ENCODE data around the gene PLB1. TPM values are rescaled to one million over a fixed set of nuclear protein-coding genes. Genes with fewer than 3 reads are reported as not detected.

Gene PLB1
- polyA plus RNA-seq, 2 donors, result 0.94 to 1.3 TPM

DNA sequence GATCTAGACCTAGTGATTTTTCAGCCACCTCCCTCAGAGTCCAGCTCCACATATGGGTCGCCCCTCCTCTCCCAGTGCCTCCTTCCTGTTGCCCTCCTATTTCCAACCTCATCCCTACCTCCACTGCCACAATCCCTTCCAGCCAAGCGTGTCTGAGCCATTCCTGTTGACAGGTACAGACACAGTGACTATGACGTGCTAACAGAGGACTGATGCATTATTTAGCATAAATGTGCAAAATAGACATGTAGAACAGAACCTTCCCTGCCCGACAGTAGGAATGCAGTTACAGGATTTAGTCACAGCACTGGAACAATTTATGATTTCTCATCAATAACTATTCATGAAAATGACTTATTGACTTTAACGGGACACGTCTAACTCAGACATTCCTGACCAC is 171.4 kb downstream of the PLB1 start:
- no peak overlapping the region for H3K4me3 ChIP-seq (ENCODE audit: low read depth in 1 of 2, low read length in 2 of 2)
- 76 to 82% methylated on average over 6 of the region's 6 CpGs for WGBS, 2 donors
- no peaks in the 10 kb centered on the region for H3K27me3 ChIP-seq (ENCODE audit: control insufficient read depth in 1 of 2, insufficient read depth in 2 of 2, low read length in 2 of 2)
- H3K4me1 ChIP-seq (ENCODE audit: control insufficient read depth in 2 of 2, insufficient read depth in 2 of 2, low read length in 1 of 2), result peaks cover 2 to 23% of the 10 kb centered on the region in 2 donors
- no peak overlapping the region for H3K27ac ChIP-seq (ENCODE audit: low read depth in 2 of 2, low read length in 1 of 2)
- H3K36me3 ChIP-seq (ENCODE audit: control insufficient read depth in 2 of 2, insufficient read depth in 2 of 2, low read length in 1 of 2), result no peaks in the 10 kb centered on the region
- H3K9me3 ChIP-seq (ENCODE audit: control insufficient read depth in 2 of 2, insufficient read depth in 1 of 2, low read depth in 1 of 2, low read length in 1 of 2), result peaks cover 0 to under 1% of the 10 kb centered on the region in 2 donors

DNA sequence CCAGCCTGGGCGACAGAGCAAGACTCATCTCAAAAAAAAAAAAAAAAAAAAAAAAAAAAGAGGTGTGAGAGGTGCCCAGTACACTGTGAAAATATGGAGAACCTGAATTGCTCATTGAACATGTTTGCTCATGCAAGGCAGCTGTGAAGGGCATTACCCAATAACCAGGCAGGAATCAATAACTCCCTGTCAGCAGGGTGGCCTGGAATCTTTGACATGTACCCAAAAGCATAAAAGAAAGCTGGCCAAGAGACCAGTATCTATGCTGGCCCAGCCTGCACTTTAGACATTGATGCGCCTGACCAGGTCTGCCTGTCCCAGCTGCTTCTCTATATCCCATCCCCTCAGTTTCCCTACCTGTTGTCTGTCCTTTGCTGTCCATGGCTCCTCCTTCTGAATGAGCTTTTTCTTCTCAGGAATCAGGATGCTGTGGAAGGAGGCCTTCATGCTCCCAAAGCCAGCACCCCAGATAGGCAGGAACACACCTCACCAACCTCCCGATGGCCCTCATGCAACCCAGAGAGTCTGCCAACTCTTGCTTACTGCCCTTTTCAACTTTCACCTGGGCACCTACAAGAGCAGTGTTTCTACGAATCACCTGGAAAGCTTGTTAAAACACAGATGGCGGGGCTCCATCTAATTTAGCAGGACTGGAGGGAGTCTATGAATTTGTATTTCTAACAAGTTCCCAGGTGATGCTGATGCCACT is 172.4 kb downstream of the PLB1 start:
- WGBS, 2 donors, result 82 to 90% methylated on average over 4 to 5 of the region's 5 CpGs
- no peak overlapping the region for H3K4me3 ChIP-seq (ENCODE audit: low read depth in 1 of 2, low read length in 2 of 2)
- no peaks in the 10 kb centered on the region for H3K27me3 ChIP-seq (ENCODE audit: control insufficient read depth in 1 of 2, insufficient read depth in 2 of 2, low read length in 2 of 2)
- no peak overlapping the region for H3K27ac ChIP-seq (ENCODE audit: low read depth in 2 of 2, low read length in 1 of 2)
- peaks cover 0 to 3% of the 10 kb centered on the region in 2 donors for H3K9me3 ChIP-seq (ENCODE audit: control insufficient read depth in 2 of 2, insufficient read depth in 1 of 2, low read depth in 1 of 2, low read length in 1 of 2)
- peaks cover 0 to 23% of the 10 kb centered on the region in 2 donors for H3K4me1 ChIP-seq (ENCODE audit: control insufficient read depth in 2 of 2, insufficient read depth in 2 of 2, low read length in 1 of 2)
- H3K36me3 ChIP-seq (ENCODE audit: control insufficient read depth in 2 of 2, insufficient read depth in 2 of 2, low read length in 1 of 2), result no peaks in the 10 kb centered on the region

DNA sequence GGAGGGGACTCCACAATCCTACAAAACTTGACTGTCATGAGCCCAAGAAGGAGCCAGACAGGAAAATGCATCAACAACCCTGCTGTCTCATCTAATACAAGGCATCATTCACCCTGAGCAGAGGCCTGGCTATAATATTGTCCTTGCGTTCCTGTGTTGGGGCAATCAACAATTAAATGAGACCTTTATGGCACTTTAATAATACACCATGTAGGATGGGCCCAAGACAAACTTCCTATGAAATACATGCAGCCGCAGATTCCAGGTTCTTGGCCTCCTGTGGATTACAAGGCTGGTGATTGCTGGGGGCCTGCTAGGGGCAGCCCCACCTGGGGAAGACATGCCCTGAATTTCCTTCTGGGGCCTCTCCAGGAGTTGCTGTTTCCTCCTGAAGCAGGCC is 173.0 kb downstream of the PLB1 start:
- Histone ChIP-seq H3K4me1 (ENCODE audit: control insufficient read depth in 2 of 2, insufficient read depth in 2 of 2, low read length in 1 of 2) (peaks cover 0 to 22% of the 10 kb centered on the region in 2 donors), H3K9me3 (ENCODE audit: control insufficient read depth in 2 of 2, insufficient read depth in 1 of 2, low read depth in 1 of 2, low read length in 1 of 2) (peaks cover 0 to 3% of the 10 kb centered on the region in 2 donors), H3K27ac (ENCODE audit: low read depth in 2 of 2, low read length in 1 of 2) (no peak overlapping the region), H3K36me3 (ENCODE audit: control insufficient read depth in 2 of 2, insufficient read depth in 2 of 2, low read length in 1 of 2) (no peaks in the 10 kb centered on the region), H3K27me3 (ENCODE audit: control insufficient read depth in 1 of 2, insufficient read depth in 2 of 2, low read length in 2 of 2) (no peaks in the 10 kb centered on the region), H3K4me3 (ENCODE audit: low read depth in 1 of 2, low read length in 2 of 2) (no peak overlapping the region)
- 83 to 98% methylated on average over 2 of the region's 2 CpGs for WGBS, 2 donors

DNA sequence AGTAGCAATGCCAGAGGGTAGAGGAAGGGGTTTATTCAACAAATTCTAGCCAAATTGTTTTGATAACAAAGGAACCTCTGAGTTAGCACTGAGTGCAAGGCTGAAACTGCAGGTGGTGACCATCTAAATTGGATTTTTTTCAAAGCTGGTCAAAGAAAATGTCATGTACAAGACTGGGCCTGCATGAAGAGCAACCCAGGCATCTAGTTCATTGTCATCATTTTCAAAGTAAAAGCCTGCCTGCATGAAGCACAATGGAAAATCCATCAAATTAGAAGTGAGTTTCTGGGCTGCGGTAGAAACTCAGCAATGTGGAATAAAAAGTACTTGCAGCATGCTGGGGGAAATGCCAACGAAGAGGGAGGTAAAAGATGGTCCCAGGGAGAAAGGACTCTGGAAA is 175.0 kb downstream of the PLB1 start:
- Histone ChIP-seq H3K27me3 (ENCODE audit: control insufficient read depth in 1 of 2, insufficient read depth in 2 of 2, low read length in 2 of 2) (no peaks in the 10 kb centered on the region), H3K27ac (ENCODE audit: low read depth in 2 of 2, low read length in 1 of 2) (no peak overlapping the region), H3K9me3 (ENCODE audit: control insufficient read depth in 2 of 2, insufficient read depth in 1 of 2, low read depth in 1 of 2, low read length in 1 of 2) (peaks cover 0 to 3% of the 10 kb centered on the region in 2 donors), H3K4me1 (ENCODE audit: control insufficient read depth in 2 of 2, insufficient read depth in 2 of 2, low read length in 1 of 2) (peaks cover 0 to 12% of the 10 kb centered on the region in 2 donors), H3K36me3 (ENCODE audit: control insufficient read depth in 2 of 2, insufficient read depth in 2 of 2, low read length in 1 of 2) (no peaks in the 10 kb centered on the region), H3K4me3 (ENCODE audit: low read depth in 1 of 2, low read length in 2 of 2) (no peak overlapping the region)
- WGBS, 2 donors, result 51 to 57% methylated on average over 2 of the region's 2 CpGs

DNA sequence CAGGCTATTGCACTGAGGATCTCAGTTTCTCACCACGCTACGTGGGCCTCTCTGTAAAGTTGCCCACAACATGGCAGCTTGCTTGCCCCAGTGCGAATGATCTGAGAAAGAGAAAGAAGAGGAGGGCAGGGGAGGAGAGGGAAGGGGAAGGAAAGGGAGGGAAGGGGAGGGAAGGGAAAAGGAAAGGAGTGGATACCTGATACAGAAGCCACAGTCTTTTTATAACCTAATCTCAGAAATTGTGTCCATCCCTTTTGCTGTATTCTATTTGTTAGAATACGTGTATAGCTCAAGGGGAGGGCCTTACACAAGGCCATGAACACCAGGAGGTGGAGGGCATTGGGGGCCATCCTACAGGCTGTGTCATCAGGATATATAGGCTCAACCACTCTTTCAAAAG is 177.5 kb downstream of the PLB1 start:
- Histone ChIP-seq H3K36me3 (ENCODE audit: control insufficient read depth in 2 of 2, insufficient read depth in 2 of 2, low read length in 1 of 2) (no peaks in the 10 kb centered on the region), H3K9me3 (ENCODE audit: control insufficient read depth in 2 of 2, insufficient read depth in 1 of 2, low read depth in 1 of 2, low read length in 1 of 2) (peaks cover 0 to 3% of the 10 kb centered on the region in 2 donors), H3K27me3 (ENCODE audit: control insufficient read depth in 1 of 2, insufficient read depth in 2 of 2, low read length in 2 of 2) (no peaks in the 10 kb centered on the region), H3K4me3 (ENCODE audit: low read depth in 1 of 2, low read length in 2 of 2) (no peak overlapping the region), H3K4me1 (ENCODE audit: control insufficient read depth in 2 of 2, insufficient read depth in 2 of 2, low read length in 1 of 2) (peaks cover 2% of the 10 kb centered on the region in 2 donors), H3K27ac (ENCODE audit: low read depth in 2 of 2, low read length in 1 of 2) (no peak overlapping the region)
- 95 to 96% methylated on average over 4 of the region's 4 CpGs for WGBS, 2 donors

DNA sequence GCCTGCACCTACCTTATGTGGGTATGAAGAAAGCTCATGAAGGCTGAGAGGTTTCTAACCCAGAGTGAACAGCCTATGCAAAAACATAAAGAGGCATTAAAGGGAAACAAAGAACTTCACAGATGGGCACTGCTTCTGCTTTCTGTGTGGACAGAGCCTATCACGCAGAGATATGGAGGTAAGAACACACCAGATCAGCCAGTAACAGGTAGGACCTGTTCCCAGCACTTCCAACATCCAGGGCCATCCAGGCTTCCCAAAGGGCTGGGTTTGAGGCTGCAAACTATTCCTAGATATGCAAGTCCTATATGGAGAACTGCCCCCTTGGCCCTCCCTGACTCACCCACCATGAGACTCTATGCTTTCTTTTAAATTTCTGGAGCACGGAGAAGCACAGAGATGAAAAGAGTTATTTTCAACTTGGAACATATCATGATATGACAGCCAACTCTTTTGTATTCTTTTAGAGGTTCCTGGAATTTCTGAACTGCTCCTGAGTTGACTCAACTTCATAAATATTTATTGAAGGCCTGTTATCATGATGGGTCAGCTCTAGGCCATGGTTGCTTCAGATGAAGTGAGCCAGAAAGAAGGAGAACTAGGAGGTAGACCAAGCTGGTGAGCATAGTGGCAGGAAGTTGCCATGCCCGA is 178.3 kb downstream of the PLB1 start:
- Histone ChIP-seq H3K27ac (ENCODE audit: low read depth in 2 of 2, low read length in 1 of 2) (no peak overlapping the region), H3K4me3 (ENCODE audit: low read depth in 1 of 2, low read length in 2 of 2) (no peak overlapping the region), H3K36me3 (ENCODE audit: control insufficient read depth in 2 of 2, insufficient read depth in 2 of 2, low read length in 1 of 2) (no peaks in the 10 kb centered on the region), H3K9me3 (ENCODE audit: control insufficient read depth in 2 of 2, insufficient read depth in 1 of 2, low read depth in 1 of 2, low read length in 1 of 2) (peaks cover 0 to 3% of the 10 kb centered on the region in 2 donors), H3K27me3 (ENCODE audit: control insufficient read depth in 1 of 2, insufficient read depth in 2 of 2, low read length in 2 of 2) (no peaks in the 10 kb centered on the region), H3K4me1 (ENCODE audit: control insufficient read depth in 2 of 2, insufficient read depth in 2 of 2, low read length in 1 of 2) (peaks cover 0 to 2% of the 10 kb centered on the region in 2 donors)
- WGBS, 2 donors, result 61 to 64% methylated on average over 3 of the region's 3 CpGs

DNA sequence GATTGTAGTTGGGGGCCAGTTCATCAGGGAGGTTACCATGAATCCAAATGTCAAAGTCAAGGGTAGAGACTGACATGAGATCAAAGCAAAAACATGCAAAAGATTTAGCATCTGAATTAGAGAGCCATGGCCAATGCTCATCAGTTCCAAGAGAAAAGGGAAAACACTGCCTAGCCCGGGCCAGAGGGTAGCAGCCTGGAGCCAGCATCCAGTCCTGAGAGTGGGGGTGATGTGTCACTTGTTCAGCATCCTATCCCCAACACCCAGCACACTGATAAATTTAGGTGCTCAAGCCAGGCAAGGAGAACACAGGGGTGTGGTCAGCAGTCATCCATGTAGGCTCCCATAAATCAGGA is 178.8 kb downstream of the PLB1 start:
- peaks cover 2 to 3% of the 10 kb centered on the region in 2 donors for H3K4me1 ChIP-seq (ENCODE audit: control insufficient read depth in 2 of 2, insufficient read depth in 2 of 2, low read length in 1 of 2)
- H3K27ac ChIP-seq (ENCODE audit: low read depth in 2 of 2, low read length in 1 of 2), result no peak overlapping the region
- no peak overlapping the region for H3K4me3 ChIP-seq (ENCODE audit: low read depth in 1 of 2, low read length in 2 of 2)
- peaks cover 0 to 3% of the 10 kb centered on the region in 2 donors for H3K9me3 ChIP-seq (ENCODE audit: control insufficient read depth in 2 of 2, insufficient read depth in 1 of 2, low read depth in 1 of 2, low read length in 1 of 2)
- H3K27me3 ChIP-seq (ENCODE audit: control insufficient read depth in 1 of 2, insufficient read depth in 2 of 2, low read length in 2 of 2), result no peaks in the 10 kb centered on the region
- WGBS, 2 donors, result 77 to 78% methylated on average over 1 of the region's 1 CpG
- no peaks in the 10 kb centered on the region for H3K36me3 ChIP-seq (ENCODE audit: control insufficient read depth in 2 of 2, insufficient read depth in 2 of 2, low read length in 1 of 2)

DNA sequence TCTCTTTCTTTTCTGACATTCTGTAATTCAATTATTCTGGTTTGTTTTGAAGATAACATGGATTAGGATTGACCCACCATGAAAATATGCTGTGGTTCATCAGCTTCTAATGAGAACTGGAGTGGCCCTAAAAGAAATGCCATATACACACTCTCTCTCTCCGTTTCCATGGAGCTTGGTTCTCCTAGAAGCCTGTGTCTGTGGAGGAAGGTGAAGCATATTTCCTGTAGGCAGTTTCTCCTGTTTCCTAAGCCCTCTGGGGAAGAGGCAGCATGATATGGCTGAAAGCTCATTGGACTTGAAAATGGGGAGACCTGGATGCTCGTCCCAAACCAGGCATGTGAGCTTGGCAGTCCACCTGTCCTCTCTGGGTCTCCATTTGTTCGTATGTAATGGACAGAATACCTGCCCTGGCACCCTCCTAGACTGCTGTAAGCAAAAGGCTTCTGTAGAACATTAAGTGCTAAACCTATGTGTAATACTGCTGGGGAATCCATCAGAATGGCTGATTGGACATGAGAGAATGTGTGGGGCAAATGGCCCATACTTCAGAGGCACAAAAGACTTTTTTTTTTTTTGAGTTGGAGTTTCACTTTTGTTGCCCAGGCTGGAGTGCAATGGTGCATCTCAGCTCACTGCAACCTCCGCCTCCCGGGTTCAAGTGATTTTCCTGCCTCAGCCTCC is 180.4 kb downstream of the PLB1 start:
- no peaks in the 10 kb centered on the region for H3K36me3 ChIP-seq (ENCODE audit: control insufficient read depth in 2 of 2, insufficient read depth in 2 of 2, low read length in 1 of 2)
- peaks cover 0 to 3% of the 10 kb centered on the region in 2 donors for H3K9me3 ChIP-seq (ENCODE audit: control insufficient read depth in 2 of 2, insufficient read depth in 1 of 2, low read depth in 1 of 2, low read length in 1 of 2)
- H3K27me3 ChIP-seq (ENCODE audit: control insufficient read depth in 1 of 2, insufficient read depth in 2 of 2, low read length in 2 of 2), result no peaks in the 10 kb centered on the region
- no peak overlapping the region for H3K27ac ChIP-seq (ENCODE audit: low read depth in 2 of 2, low read length in 1 of 2)
- peaks cover 3 to 4% of the 10 kb centered on the region in 2 donors for H3K4me1 ChIP-seq (ENCODE audit: control insufficient read depth in 2 of 2, insufficient read depth in 2 of 2, low read length in 1 of 2)
- H3K4me3 ChIP-seq (ENCODE audit: low read depth in 1 of 2, low read length in 2 of 2), result no peak overlapping the region
- WGBS, 2 donors, result 91 to 93% methylated on average over 5 of the region's 5 CpGs

DNA sequence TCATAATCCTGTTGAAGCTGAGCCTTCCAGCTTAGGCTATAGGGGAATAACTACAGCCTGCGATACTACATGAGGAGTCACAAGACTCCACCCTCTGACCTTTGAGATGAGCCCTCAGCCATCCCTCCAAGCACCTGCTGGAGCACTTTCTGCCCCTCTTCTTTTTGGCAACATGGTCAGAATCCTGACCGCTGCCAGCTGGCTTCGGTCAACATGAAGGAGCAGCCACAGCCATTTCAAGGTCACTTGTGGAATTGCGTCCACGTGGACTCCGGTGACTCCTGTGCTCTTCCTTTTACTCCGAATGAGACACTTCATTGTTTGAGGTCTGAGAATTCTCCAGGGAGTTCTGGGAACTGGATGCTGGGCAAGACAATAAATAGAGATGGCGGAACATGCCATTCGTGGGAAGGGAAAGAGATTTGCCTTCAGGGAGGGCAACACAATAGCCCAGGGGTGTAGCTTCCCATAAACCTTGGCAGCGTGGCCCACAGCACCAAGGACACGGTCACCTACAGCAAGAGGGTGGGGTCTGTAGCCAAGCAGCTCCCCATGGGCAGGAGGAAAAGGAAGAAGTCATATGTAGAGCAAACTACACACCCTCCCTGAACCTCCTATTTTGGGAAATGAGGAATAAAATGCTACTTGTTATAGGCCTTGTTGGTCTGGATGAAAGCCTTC is 182.5 kb downstream of the PLB1 start:
- H3K4me1 ChIP-seq (ENCODE audit: control insufficient read depth in 2 of 2, insufficient read depth in 2 of 2, low read length in 1 of 2), result peaks cover 9 to 12% of the 10 kb centered on the region in 2 donors
- H3K27me3 ChIP-seq (ENCODE audit: control insufficient read depth in 1 of 2, insufficient read depth in 2 of 2, low read length in 2 of 2), result no peaks in the 10 kb centered on the region
- no peak overlapping the region for H3K4me3 ChIP-seq (ENCODE audit: low read depth in 1 of 2, low read length in 2 of 2)
- no peaks in the 10 kb centered on the region for H3K9me3 ChIP-seq (ENCODE audit: control insufficient read depth in 2 of 2, insufficient read depth in 1 of 2, low read depth in 1 of 2, low read length in 1 of 2)
- no peaks in the 10 kb centered on the region for H3K36me3 ChIP-seq (ENCODE audit: control insufficient read depth in 2 of 2, insufficient read depth in 2 of 2, low read length in 1 of 2)
- WGBS, 2 donors, result 66 to 76% methylated on average over 11 of the region's 11 CpGs
- H3K27ac ChIP-seq (ENCODE audit: low read depth in 2 of 2, low read length in 1 of 2), result no peak overlapping the region

Data from esophagus (tissue), 2 donors.